OCI-LY3 (cell line): ENCODE results near the gene TMC5.

Experiments used
- H2AFZ ChIP-seq: fragments of 200-600, 300-600 bp; shearing (Covaris generic); 2 replicates; pipeline ENCODE4 v1.6.0; 2014; ENCODE audit warnings: antibody characterized with exemption, low read depth, low read length
- H3K27ac ChIP-seq: fragments of 200-600, 300-600 bp; sonication (generic); 2 replicates; pipeline ENCODE4 v1.5.1; 2014; ENCODE audit warnings: mild to moderate bottlenecking, low read length, moderate library complexity, mixed read lengths
- H3K27me3 ChIP-seq: fragments of 200-600, 300-600 bp; sonication (generic); 2 replicates; pipeline ENCODE4 v1.6.1; 2014; ENCODE audit warnings: low read depth, low read length, mixed read lengths
- H3K36me3 ChIP-seq: fragments of 200-600, 300-600 bp; sonication (generic); replicated peaks from 2 replicates; pipeline ENCODE3; 2014; ENCODE audit warnings: low read depth, low read length, mixed read lengths
- H3K4me1 ChIP-seq: fragments of 300-600, 200-600 bp; sonication (generic); 2 replicates; pipeline ENCODE4 v1.6.1; 2014; ENCODE audit warnings: low read length, mixed read lengths
- H3K4me2 ChIP-seq: fragments of 200-600, 300-600 bp; sonication (generic); 2 replicates; pipeline ENCODE4 v1.6.1; 2014; ENCODE audit warnings: low read length, mixed read lengths
- H3K4me3 ChIP-seq: fragments of 300-600, 200-600 bp; sonication (generic); 2 replicates; pipeline ENCODE4 v1.5.1; 2014; ENCODE audit warnings: antibody characterized with exemption, mild to moderate bottlenecking, low read length, moderate library complexity
- H3K79me2 ChIP-seq: fragments of 300-600, 200-600 bp; shearing (Covaris generic); 2 replicates; pipeline ENCODE4 v1.6.1; 2014; ENCODE audit warnings: mild to moderate bottlenecking, low read length, mixed read lengths
- H3K9ac ChIP-seq: fragments of 300-600, 200-600 bp; shearing (Covaris generic); 2 replicates; pipeline ENCODE4 v1.6.0; 2014; ENCODE audit warnings: mild to moderate bottlenecking, low read length, moderate library complexity
- H3K9me3 ChIP-seq: fragments of 200-600, 300-600 bp; shearing (Covaris generic); 2 replicates; pipeline ENCODE4 v1.6.1; 2014; ENCODE audit warnings: low read length, mixed read lengths; ENCODE audit not compliant: insufficient read depth
- H4K20me1 ChIP-seq: fragments of 200-600, 300-600 bp; sonication (generic); 2 replicates; pipeline ENCODE4 v1.6.1; 2016; ENCODE audit warnings: low read length, mixed read lengths; ENCODE audit not compliant: insufficient read depth
- EZH2phosphoT487 ChIP-seq: fragments of 200-600 bp; shearing (Covaris generic); IDR thresholded peaks from 2 replicates; pipeline ENCODE4 v1.6.1; 2018; ENCODE audit warnings: antibody characterized with exemption, mixed run types, low read depth
- TF ChIP-seq, protein P1 (sequence below): fragments of 200-600, 300-600 bp; sonication (generic); IDR thresholded peaks from 2 replicates; pipeline ENCODE4 v1.5.1; 2014; ENCODE audit warnings: antibody characterized with exemption, low read length, low read depth

TMC5 gene

DNA sequence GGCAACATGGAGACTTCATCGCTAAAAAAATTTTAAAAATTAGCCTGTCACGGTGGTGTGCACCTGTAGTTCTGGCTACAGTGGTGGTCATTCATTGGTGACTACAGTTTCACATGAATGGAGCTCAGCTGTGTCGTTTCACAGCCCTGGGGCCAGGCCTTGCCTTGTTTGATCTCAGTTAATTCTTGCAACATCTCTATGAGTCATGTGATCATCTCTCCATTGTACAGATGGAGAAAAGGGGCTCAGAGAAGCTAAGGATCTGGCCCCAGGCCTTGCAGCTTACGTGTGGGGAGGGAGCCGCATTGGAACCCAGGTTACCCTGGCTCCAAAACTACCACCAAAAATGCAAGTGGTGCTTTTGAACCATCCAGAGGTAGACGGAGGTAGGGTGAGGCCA, 54.8 kb downstream of the TMC5 start:
- Histone ChIP-seq H3K9me3 (no peaks in the 10 kb centered on the region), H3K79me2 (no peaks in the 10 kb centered on the region), H3K4me3 (no peak overlapping the region), H3K9ac (no peak overlapping the region), H4K20me1 (no peaks in the 10 kb centered on the region), H3K36me3 (peaks cover 14% of the 10 kb centered on the region), H3K27ac (no peak overlapping the region), H3K4me2 (no peak overlapping the region), H3K27me3 (no peaks in the 10 kb centered on the region), H2AFZ (no peak overlapping the region), H3K4me1 (no peaks in the 10 kb centered on the region)
- TF ChIP-seq EZH2phosphoT487: no peak
- TF ChIP-seq, protein P1, sequence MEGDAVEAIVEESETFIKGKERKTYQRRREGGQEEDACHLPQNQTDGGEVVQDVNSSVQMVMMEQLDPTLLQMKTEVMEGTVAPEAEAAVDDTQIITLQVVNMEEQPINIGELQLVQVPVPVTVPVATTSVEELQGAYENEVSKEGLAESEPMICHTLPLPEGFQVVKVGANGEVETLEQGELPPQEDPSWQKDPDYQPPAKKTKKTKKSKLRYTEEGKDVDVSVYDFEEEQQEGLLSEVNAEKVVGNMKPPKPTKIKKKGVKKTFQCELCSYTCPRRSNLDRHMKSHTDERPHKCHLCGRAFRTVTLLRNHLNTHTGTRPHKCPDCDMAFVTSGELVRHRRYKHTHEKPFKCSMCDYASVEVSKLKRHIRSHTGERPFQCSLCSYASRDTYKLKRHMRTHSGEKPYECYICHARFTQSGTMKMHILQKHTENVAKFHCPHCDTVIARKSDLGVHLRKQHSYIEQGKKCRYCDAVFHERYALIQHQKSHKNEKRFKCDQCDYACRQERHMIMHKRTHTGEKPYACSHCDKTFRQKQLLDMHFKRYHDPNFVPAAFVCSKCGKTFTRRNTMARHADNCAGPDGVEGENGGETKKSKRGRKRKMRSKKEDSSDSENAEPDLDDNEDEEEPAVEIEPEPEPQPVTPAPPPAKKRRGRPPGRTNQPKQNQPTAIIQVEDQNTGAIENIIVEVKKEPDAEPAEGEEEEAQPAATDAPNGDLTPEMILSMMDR: no peak

DNA sequence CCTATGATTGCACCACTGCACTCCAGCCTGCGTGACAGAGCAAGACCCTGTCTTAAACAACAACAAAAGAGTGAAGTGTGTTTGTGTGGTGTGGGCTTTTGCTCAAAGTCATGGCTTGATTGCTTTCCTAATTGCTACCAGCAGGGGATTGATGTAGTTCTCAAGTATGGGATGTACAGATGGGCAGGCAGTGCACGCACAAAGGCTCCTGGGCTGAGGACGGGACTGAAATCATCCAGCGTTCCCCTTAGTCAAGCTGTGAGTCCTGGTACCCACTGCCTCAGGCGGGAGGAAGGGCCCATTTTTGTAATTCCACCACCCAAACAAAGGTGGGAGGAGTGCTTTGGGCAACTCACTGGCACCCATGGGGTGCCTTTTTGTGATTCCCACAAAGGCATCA, 56.9 kb downstream of the TMC5 start:
- TF ChIP-seq, protein P1: no peak
- TF ChIP-seq EZH2phosphoT487: no peak
- Histone ChIP-seq H3K79me2 (no peaks in the 10 kb centered on the region), H3K9ac (no peak overlapping the region), H3K27me3 (no peaks in the 10 kb centered on the region), H2AFZ (no peak overlapping the region), H3K4me2 (no peak overlapping the region), H3K9me3 (no peaks in the 10 kb centered on the region), H4K20me1 (no peaks in the 10 kb centered on the region), H3K27ac (no peak overlapping the region), H3K36me3 (peaks cover 12% of the 10 kb centered on the region), H3K4me1 (no peaks in the 10 kb centered on the region), H3K4me3 (no peak overlapping the region)

DNA sequence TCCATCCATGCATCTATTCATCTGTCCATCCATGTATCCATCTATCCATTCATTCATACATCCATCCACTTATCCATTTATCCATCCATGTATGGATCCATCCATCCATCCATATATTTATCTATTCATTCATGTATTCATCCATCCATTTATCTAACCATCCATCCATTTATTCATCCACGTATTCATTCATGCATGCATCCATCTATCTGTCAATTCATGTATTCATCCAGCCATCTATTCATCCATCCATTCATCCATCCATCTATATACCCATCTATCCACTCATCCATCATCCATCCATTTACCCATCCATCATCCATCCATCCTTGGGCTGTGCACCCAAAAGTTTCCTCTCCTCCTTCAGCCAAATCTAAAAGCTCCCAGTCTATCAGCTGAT, 60.8 kb downstream of the TMC5 start:
- Histone ChIP-seq H3K4me1 (no peaks in the 10 kb centered on the region), H3K9me3 (no peaks in the 10 kb centered on the region), H3K9ac (no peak overlapping the region), H3K27ac (no peak overlapping the region), H3K4me2 (no peak overlapping the region), H3K4me3 (no peak overlapping the region), H2AFZ (no peak overlapping the region), H4K20me1 (no peaks in the 10 kb centered on the region), H3K79me2 (no peaks in the 10 kb centered on the region), H3K27me3 (no peaks in the 10 kb centered on the region), H3K36me3 (peaks cover 14% of the 10 kb centered on the region)
- TF ChIP-seq EZH2phosphoT487: no peak
- TF ChIP-seq, protein P1: no peak

GRCh38 chr16:19479302-19479721, 61.6 kb downstream of the TMC5 start:
- Histone ChIP-seq H3K4me2 (no peak overlapping the region), H3K9ac (no peak overlapping the region), H2AFZ (no peak overlapping the region), H3K9me3 (no peaks in the 10 kb centered on the region), H3K36me3 (peaks cover 14% of the 10 kb centered on the region), H3K4me3 (no peak overlapping the region), H3K27ac (no peak overlapping the region), H3K4me1 (no peaks in the 10 kb centered on the region), H4K20me1 (no peaks in the 10 kb centered on the region), H3K79me2 (no peaks in the 10 kb centered on the region), H3K27me3 (no peaks in the 10 kb centered on the region)
- TF ChIP-seq, protein P1: no peak
- no peak for TF ChIP-seq EZH2phosphoT487
